ENCODE measurements around the gene ZNF791.

ZNF791 gene

GRCh38 chr19:12647047-12647446 lies 36.3 kb downstream of the ZNF791 start:
- Histone ChIP-seq H3K9me3 (ENCODE audit: control insufficient read depth, low read length) (no peaks in the 10 kb centered on the region), H3K27ac (peak overlapping the region; percentile 19), H3K36me3 (ENCODE audit: control insufficient read depth, insufficient read depth, low read length) (no peaks in the 10 kb centered on the region), H3K4me3 (ENCODE audit: low read depth, low read length) (peak overlapping the region; percentile 8), H2AFZ (peak overlapping the region; percentile 82), H3K79me2 (no peaks in the 10 kb centered on the region), H3K9ac (no peak overlapping the region), H3K4me1 (peaks cover 6% of the 10 kb centered on the region), H3K4me2 (ENCODE audit: low read length) (no peak overlapping the region), H3K27me3 (ENCODE audit: control insufficient read depth, insufficient read depth, low read length) (no peaks in the 10 kb centered on the region)
- no peak for TF ChIP-seq CTCF (IDR thresholded peaks at IDR 0.05)

GRCh38 chr19:12647490-12648071 lies 36.9 kb downstream of the ZNF791 start:
- Histone ChIP-seq H3K9ac (no peak overlapping the region), H3K9me3 (ENCODE audit: control insufficient read depth, low read length) (no peaks in the 10 kb centered on the region), H2AFZ (peak overlapping the region; percentile 82), H3K4me1 (peaks cover 6% of the 10 kb centered on the region), H3K27ac (peak overlapping the region; percentile 19), H3K79me2 (no peaks in the 10 kb centered on the region), H3K27me3 (ENCODE audit: control insufficient read depth, insufficient read depth, low read length) (no peaks in the 10 kb centered on the region), H3K36me3 (ENCODE audit: control insufficient read depth, insufficient read depth, low read length) (no peaks in the 10 kb centered on the region), H3K4me3 (ENCODE audit: low read depth, low read length) (peak overlapping the region; percentile 8), H3K4me2 (ENCODE audit: low read length) (peak overlapping the region; percentile 55)
- TF ChIP-seq CTCF (IDR thresholded peaks at IDR 0.05): no peak

- no peak overlapping the region for H3K9ac ChIP-seq
- TF ChIP-seq CTCF (IDR thresholded peaks at IDR 0.05): peak; percentile 31
- no peaks in the 10 kb centered on the region for H3K79me2 ChIP-seq
- H3K9me3 ChIP-seq (ENCODE audit: control insufficient read depth, low read length): no peaks in the 10 kb centered on the region
- no peaks in the 10 kb centered on the region for H3K36me3 ChIP-seq (ENCODE audit: control insufficient read depth, insufficient read depth, low read length)
- H3K4me1 ChIP-seq: peaks cover 6% of the 10 kb centered on the region
- peak overlapping the region; percentile 8 for H3K4me3 ChIP-seq (ENCODE audit: low read depth, low read length)
- H2AFZ ChIP-seq: peak overlapping the region; percentile 82
- H3K4me2 ChIP-seq (ENCODE audit: low read length): peak overlapping the region; percentile 55
- no peaks in the 10 kb centered on the region for H3K27me3 ChIP-seq (ENCODE audit: control insufficient read depth, insufficient read depth, low read length)
- no peak overlapping the region for H3K27ac ChIP-seq
Observed at GRCh38 chr19:12648088-12648487, 37.4 kb downstream of the ZNF791 start.

- Histone ChIP-seq H3K9me3 (ENCODE audit: control insufficient read depth, low read length) (no peaks in the 10 kb centered on the region), H3K4me1 (peaks cover 6% of the 10 kb centered on the region), H3K4me2 (ENCODE audit: low read length) (no peak overlapping the region), H3K79me2 (no peaks in the 10 kb centered on the region), H3K27ac (no peak overlapping the region), H3K36me3 (ENCODE audit: control insufficient read depth, insufficient read depth, low read length) (no peaks in the 10 kb centered on the region), H2AFZ (no peak overlapping the region), H3K9ac (no peak overlapping the region), H3K4me3 (ENCODE audit: low read depth, low read length) (no peak overlapping the region), H3K27me3 (ENCODE audit: control insufficient read depth, insufficient read depth, low read length) (no peaks in the 10 kb centered on the region)
- no peak for TF ChIP-seq CTCF (IDR thresholded peaks at IDR 0.05)
Observed at GRCh38 chr19:12649941-12650340, 39.2 kb downstream of the ZNF791 start.

- H3K36me3 ChIP-seq (ENCODE audit: control insufficient read depth, insufficient read depth, low read length): no peaks in the 10 kb centered on the region
- TF ChIP-seq CTCF (IDR thresholded peaks at IDR 0.05): no peak
Observed at GRCh38 chr19:12652219-12652618, 41.5 kb downstream of the ZNF791 start.

More at GRCh38 chr19:12652219-12652618, 41.5 kb downstream of the ZNF791 start:
- no peak overlapping the region for H3K4me3 ChIP-seq (ENCODE audit: low read depth, low read length)
- no peak overlapping the region for H3K4me2 ChIP-seq (ENCODE audit: low read length)
- H3K27me3 ChIP-seq (ENCODE audit: control insufficient read depth, insufficient read depth, low read length): no peaks in the 10 kb centered on the region
- no peak overlapping the region for H3K27ac ChIP-seq
- no peak overlapping the region for H3K9ac ChIP-seq
- no peak overlapping the region for H2AFZ ChIP-seq
- no peaks in the 10 kb centered on the region for H3K9me3 ChIP-seq (ENCODE audit: control insufficient read depth, low read length)
- H3K4me1 ChIP-seq: peaks cover 6% of the 10 kb centered on the region
- no peaks in the 10 kb centered on the region for H3K79me2 ChIP-seq

Measured in parathyroid adenoma (tissue), 2 donors.